ENCODE results near the gene TMEM205. TPM values are rescaled to one million over a fixed set of nuclear protein-coding genes. Genes with fewer than 3 reads are reported as not detected.
"Not testable (repeated sequence)": the region's sequence is repeated elsewhere in the genome, so short reads cannot be mapped to it uniquely, and the experiment has no call there.

Gene TMEM205
- total and polyA plus RNA-seq, 2 experiments from 2014 or later, result 123 to 293 TPM

GRCh38 chr19:11333838-11334237 is 12.2 kb downstream of the TMEM205 start:
- not testable (repeated sequence) for H3K27ac ChIP-seq (ENCODE audit: low read depth); H3F3A ChIP-seq (replicated peaks; ENCODE audit: low read depth); ATAC-seq; H3K9me3 Mint-ChIP-seq; H3K4me1 ChIP-seq (ENCODE audit: insufficient read depth); H3K27me3 Mint-ChIP-seq (ENCODE audit: insufficient read depth, low read depth, poor library complexity); H3K4me1 Mint-ChIP-seq; H2AFZ ChIP-seq; H3K27ac Mint-ChIP-seq; DNase-seq (ENCODE audit: low spot score); H3K79me2 ChIP-seq (replicated peaks; ENCODE audit: insufficient read depth); H3K36me3 ChIP-seq (ENCODE audit: insufficient read depth); H3K4me3 Mint-ChIP-seq; H3K4me2 ChIP-seq; H3K27me3 ChIP-seq (ENCODE audit: insufficient read depth); H3K9me2 ChIP-seq (ENCODE audit: insufficient read depth); H3K4me3 ChIP-seq; H4K20me1 ChIP-seq (replicated peaks; ENCODE audit: insufficient read depth)
- peaks cover 28% of the 10 kb centered on the region for H3K36me3 Mint-ChIP-seq (ENCODE audit: low read depth)

- Mint-ChIP-seq H3K27ac (no peak overlapping the region), H3K4me1 (no peaks in the 10 kb centered on the region), H3K9me3 (no peaks in the 10 kb centered on the region), H3K4me3 (no peak overlapping the region), H3K27me3 (ENCODE audit: insufficient read depth, low read depth, poor library complexity) (peaks cover 2% of the 10 kb centered on the region), H3K36me3 (ENCODE audit: low read depth) (peaks cover 28% of the 10 kb centered on the region)
- Histone ChIP-seq H4K20me1 (replicated peaks; ENCODE audit: insufficient read depth) (no peaks in the 10 kb centered on the region; the same call in 1 of the 2 replicates), H3K4me2 (no peak overlapping the region), H2AFZ (no peak overlapping the region), H3K27me3 (ENCODE audit: insufficient read depth) (no peaks in the 10 kb centered on the region), H3K36me3 (ENCODE audit: insufficient read depth) (no peaks in the 10 kb centered on the region), H3K27ac (ENCODE audit: low read depth) (no peak overlapping the region), H3F3A (replicated peaks; ENCODE audit: low read depth) (no peaks in the 10 kb centered on the region; the same call in 1 of the 2 replicates), H3K4me3 (no peak overlapping the region), H3K4me1 (ENCODE audit: insufficient read depth) (no peaks in the 10 kb centered on the region), H3K9me2 (ENCODE audit: insufficient read depth) (no peaks in the 10 kb centered on the region), H3K79me2 (replicated peaks; ENCODE audit: insufficient read depth) (no peaks in the 10 kb centered on the region)
- no peak for TF ChIP-seq ZNF331 (CRISPR knock-in tag; IDR thresholded peaks at IDR 0.05; ENCODE audit: low read depth)
- no peak for TF ChIP-seq EZH2 (IDR thresholded peaks at IDR 0.05; ENCODE audit: low read depth, unreplicated experiment)
- no peak for TF ChIP-seq JUNB (IDR thresholded peaks at IDR 0.05; ENCODE audit: unreplicated experiment)
- TF ChIP-seq, protein P1, sequence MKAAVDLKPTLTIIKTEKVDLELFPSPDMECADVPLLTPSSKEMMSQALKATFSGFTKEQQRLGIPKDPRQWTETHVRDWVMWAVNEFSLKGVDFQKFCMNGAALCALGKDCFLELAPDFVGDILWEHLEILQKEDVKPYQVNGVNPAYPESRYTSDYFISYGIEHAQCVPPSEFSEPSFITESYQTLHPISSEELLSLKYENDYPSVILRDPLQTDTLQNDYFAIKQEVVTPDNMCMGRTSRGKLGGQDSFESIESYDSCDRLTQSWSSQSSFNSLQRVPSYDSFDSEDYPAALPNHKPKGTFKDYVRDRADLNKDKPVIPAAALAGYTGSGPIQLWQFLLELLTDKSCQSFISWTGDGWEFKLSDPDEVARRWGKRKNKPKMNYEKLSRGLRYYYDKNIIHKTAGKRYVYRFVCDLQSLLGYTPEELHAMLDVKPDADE (IDR thresholded peaks at IDR 0.05), result no peak
- DNase-seq (ENCODE audit: low spot score) (no peak), ATAC-seq (no peak)
These were observed 13.2 kb downstream of the TMEM205 start for GRCh38 chr19:11332822-11333221.

GRCh38 chr19:11331502-11331901 is 14.6 kb downstream of the TMEM205 start:
- ATAC-seq, result no peak
- H4K20me1 ChIP-seq (replicated peaks; ENCODE audit: insufficient read depth), result no peaks in the 10 kb centered on the region
- H3F3A ChIP-seq (replicated peaks; ENCODE audit: low read depth), result no peaks in the 10 kb centered on the region; the same call in 1 of the 2 replicates
- no peaks in the 10 kb centered on the region for H3K4me1 ChIP-seq (ENCODE audit: insufficient read depth)
- H3K36me3 Mint-ChIP-seq (ENCODE audit: low read depth), result peaks cover 28% of the 10 kb centered on the region
- H3K4me1 Mint-ChIP-seq, result no peaks in the 10 kb centered on the region
- H2AFZ ChIP-seq, result no peak overlapping the region
- H3K79me2 ChIP-seq (replicated peaks; ENCODE audit: insufficient read depth), result no peaks in the 10 kb centered on the region
- H3K4me3 ChIP-seq, result no peak overlapping the region
- H3K4me2 ChIP-seq, result no peak overlapping the region
- H3K9me2 ChIP-seq (ENCODE audit: insufficient read depth), result no peaks in the 10 kb centered on the region
- no peak for DNase-seq (ENCODE audit: low spot score)
- H3K27ac ChIP-seq (ENCODE audit: low read depth), result no peak overlapping the region
- no peaks in the 10 kb centered on the region for H3K36me3 ChIP-seq (ENCODE audit: insufficient read depth)
- no peaks in the 10 kb centered on the region for H3K9me3 Mint-ChIP-seq
- H3K27me3 ChIP-seq (ENCODE audit: insufficient read depth), result no peaks in the 10 kb centered on the region
- peaks cover 1% of the 10 kb centered on the region for H3K27me3 Mint-ChIP-seq (ENCODE audit: insufficient read depth, low read depth, poor library complexity)
- no peak overlapping the region for H3K4me3 Mint-ChIP-seq
- H3K27ac Mint-ChIP-seq, result no peak overlapping the region
- TF ChIP-seq JUNB (IDR thresholded peaks at IDR 0.05; ENCODE audit: unreplicated experiment) (no peak), CTCF (conservative IDR thresholded peaks at IDR 0.05; ENCODE audit: low read depth in 2 of 2) (no peak), EZH2 (IDR thresholded peaks at IDR 0.05; ENCODE audit: low read depth, unreplicated experiment) (no peak), NANOG (IDR thresholded peaks at IDR 0.05; ENCODE audit: borderline replicate concordance) (no peak), CREB1 (CRISPR knock-in tag; IDR thresholded peaks at IDR 0.05; ENCODE audit: low read depth) (no peak)
- TF ChIP-seq, protein P2, sequence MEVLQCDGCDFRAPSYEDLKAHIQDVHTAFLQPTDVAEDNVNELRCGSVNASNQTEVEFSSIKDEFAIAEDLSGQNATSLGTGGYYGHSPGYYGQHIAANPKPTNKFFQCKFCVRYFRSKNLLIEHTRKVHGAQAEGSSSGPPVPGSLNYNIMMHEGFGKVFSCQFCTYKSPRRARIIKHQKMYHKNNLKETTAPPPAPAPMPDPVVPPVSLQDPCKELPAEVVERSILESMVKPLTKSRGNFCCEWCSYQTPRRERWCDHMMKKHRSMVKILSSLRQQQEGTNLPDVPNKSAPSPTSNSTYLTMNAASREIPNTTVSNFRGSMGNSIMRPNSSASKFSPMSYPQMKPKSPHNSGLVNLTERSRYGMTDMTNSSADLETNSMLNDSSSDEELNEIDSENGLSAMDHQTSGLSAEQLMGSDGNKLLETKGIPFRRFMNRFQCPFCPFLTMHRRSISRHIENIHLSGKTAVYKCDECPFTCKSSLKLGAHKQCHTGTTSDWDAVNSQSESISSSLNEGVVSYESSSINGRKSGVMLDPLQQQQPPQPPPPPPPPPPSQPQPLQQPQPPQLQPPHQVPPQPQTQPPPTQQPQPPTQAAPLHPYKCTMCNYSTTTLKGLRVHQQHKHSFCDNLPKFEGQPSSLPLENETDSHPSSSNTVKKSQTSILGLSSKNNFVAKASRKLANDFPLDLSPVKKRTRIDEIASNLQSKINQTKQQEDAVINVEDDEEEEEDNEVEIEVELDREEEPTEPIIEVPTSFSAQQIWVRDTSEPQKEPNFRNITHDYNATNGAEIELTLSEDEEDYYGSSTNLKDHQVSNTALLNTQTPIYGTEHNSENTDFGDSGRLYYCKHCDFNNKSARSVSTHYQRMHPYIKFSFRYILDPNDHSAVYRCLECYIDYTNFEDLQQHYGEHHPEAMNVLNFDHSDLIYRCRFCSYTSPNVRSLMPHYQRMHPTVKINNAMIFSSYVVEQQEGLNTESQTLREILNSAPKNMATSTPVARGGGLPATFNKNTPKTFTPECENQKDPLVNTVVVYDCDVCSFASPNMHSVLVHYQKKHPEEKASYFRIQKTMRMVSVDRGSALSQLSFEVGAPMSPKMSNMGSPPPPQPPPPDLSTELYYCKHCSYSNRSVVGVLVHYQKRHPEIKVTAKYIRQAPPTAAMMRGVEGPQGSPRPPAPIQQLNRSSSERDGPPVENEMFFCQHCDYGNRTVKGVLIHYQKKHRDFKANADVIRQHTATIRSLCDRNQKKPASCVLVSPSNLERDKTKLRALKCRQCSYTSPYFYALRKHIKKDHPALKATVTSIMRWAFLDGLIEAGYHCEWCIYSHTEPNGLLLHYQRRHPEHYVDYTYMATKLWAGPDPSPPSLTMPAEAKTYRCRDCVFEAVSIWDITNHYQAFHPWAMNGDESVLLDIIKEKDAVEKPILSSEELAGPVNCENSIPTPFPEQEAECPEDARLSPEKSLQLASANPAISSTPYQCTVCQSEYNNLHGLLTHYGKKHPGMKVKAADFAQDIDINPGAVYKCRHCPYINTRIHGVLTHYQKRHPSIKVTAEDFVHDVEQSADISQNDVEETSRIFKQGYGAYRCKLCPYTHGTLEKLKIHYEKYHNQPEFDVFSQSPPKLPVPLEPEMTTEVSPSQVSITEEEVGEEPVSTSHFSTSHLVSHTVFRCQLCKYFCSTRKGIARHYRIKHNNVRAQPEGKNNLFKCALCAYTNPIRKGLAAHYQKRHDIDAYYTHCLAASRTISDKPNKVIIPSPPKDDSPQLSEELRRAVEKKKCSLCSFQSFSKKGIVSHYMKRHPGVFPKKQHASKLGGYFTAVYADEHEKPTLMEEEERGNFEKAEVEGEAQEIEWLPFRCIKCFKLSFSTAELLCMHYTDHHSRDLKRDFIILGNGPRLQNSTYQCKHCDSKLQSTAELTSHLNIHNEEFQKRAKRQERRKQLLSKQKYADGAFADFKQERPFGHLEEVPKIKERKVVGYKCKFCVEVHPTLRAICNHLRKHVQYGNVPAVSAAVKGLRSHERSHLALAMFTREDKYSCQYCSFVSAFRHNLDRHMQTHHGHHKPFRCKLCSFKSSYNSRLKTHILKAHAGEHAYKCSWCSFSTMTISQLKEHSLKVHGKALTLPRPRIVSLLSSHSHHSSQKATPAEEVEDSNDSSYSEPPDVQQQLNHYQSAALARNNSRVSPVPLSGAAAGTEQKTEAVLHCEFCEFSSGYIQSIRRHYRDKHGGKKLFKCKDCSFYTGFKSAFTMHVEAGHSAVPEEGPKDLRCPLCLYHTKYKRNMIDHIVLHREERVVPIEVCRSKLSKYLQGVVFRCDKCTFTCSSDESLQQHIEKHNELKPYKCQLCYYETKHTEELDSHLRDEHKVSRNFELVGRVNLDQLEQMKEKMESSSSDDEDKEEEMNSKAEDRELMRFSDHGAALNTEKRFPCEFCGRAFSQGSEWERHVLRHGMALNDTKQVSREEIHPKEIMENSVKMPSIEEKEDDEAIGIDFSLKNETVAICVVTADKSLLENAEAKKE (CRISPR knock-in tag; IDR thresholded peaks at IDR 0.05), result no peak

All from GM23338 (cell line).